ENCODE results near the gene EVC2.

DNA sequence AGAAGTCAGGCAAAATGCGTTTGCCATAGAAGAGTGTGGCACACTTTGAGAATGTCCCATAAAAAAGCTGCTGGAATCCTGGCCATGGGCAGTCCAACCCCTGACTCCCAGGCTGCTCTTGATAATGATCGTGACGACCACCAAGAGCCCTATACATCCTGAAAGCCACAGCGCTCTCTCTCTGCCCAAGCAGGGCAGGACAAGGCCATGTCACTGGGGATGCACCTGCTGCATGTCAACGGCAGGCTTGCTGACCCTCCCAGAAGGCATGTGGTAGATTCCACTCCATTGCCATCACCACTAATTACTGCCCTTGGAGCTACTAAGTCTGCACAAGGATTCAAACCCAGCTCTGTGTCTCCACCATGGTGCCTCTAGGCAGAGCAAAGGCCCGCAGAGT is 144.5 kb downstream of the EVC2 start:
- TF ChIP-seq ZNF274 (CRISPR knock-in tag; IDR thresholded peaks at IDR 0.05) (no peak), TCF7 (IDR thresholded peaks at IDR 0.05; ENCODE audit: low read depth) (no peak), RFX5 (IDR thresholded peaks at IDR 0.05; ENCODE audit: low read depth, low read length) (no peak), MXI1 (IDR thresholded peaks at IDR 0.05; ENCODE audit: borderline replicate concordance, low read depth, low read length) (no peak), YY1 (IDR thresholded peaks at IDR 0.05; ENCODE audit: insufficient read depth, insufficient replicate concordance, low read depth, low read length) (no peak), CCAR2 (optimal IDR thresholded peaks at IDR 0.05; ENCODE audit: low read depth, low read length) (no peak)
- TF ChIP-seq, protein P1, sequence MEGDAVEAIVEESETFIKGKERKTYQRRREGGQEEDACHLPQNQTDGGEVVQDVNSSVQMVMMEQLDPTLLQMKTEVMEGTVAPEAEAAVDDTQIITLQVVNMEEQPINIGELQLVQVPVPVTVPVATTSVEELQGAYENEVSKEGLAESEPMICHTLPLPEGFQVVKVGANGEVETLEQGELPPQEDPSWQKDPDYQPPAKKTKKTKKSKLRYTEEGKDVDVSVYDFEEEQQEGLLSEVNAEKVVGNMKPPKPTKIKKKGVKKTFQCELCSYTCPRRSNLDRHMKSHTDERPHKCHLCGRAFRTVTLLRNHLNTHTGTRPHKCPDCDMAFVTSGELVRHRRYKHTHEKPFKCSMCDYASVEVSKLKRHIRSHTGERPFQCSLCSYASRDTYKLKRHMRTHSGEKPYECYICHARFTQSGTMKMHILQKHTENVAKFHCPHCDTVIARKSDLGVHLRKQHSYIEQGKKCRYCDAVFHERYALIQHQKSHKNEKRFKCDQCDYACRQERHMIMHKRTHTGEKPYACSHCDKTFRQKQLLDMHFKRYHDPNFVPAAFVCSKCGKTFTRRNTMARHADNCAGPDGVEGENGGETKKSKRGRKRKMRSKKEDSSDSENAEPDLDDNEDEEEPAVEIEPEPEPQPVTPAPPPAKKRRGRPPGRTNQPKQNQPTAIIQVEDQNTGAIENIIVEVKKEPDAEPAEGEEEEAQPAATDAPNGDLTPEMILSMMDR (CRISPR knock-in tag; IDR thresholded peaks at IDR 0.05) = no peak
- TF ChIP-seq, protein P2, sequence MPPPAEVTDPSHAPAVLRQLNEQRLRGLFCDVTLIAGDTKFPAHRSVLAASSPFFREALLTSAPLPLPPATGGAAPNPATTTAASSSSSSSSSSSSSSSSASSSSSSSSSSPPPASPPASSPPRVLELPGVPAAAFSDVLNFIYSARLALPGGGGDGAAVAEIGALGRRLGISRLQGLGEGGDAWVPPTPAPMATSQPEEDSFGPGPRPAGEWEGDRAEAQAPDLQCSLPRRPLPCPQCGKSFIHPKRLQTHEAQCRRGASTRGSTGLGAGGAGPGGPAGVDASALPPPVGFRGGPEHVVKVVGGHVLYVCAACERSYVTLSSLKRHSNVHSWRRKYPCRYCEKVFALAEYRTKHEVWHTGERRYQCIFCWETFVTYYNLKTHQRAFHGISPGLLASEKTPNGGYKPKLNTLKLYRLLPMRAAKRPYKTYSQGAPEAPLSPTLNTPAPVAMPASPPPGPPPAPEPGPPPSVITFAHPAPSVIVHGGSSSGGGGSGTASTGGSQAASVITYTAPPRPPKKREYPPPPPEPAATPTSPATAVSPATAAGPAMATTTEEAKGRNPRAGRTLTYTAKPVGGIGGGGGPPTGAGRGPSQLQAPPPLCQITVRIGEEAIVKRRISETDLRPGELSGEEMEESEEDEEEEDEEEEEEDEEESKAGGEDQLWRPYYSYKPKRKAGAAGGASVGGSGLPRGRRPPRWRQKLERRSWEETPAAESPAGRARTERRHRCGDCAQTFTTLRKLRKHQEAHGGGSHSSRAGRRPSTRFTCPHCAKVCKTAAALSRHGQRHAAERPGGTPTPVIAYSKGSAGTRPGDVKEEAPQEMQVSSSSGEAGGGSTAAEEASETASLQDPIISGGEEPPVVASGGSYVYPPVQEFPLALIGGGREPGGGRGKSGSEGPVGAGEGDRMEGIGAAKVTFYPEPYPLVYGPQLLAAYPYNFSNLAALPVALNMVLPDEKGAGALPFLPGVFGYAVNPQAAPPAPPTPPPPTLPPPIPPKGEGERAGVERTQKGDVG (CRISPR knock-in tag; IDR thresholded peaks at IDR 0.05; ENCODE audit: borderline replicate concordance) = no peak
- TF ChIP-seq, protein P3, sequence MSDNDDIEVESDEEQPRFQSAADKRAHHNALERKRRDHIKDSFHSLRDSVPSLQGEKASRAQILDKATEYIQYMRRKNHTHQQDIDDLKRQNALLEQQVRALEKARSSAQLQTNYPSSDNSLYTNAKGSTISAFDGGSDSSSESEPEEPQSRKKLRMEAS (IDR thresholded peaks at IDR 0.05) = no peak
- TF ChIP-seq, protein P4, sequence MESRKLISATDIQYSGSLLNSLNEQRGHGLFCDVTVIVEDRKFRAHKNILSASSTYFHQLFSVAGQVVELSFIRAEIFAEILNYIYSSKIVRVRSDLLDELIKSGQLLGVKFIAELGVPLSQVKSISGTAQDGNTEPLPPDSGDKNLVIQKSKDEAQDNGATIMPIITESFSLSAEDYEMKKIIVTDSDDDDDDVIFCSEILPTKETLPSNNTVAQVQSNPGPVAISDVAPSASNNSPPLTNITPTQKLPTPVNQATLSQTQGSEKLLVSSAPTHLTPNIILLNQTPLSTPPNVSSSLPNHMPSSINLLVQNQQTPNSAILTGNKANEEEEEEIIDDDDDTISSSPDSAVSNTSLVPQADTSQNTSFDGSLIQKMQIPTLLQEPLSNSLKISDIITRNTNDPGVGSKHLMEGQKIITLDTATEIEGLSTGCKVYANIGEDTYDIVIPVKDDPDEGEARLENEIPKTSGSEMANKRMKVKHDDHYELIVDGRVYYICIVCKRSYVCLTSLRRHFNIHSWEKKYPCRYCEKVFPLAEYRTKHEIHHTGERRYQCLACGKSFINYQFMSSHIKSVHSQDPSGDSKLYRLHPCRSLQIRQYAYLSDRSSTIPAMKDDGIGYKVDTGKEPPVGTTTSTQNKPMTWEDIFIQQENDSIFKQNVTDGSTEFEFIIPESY (CRISPR knock-in tag; IDR thresholded peaks at IDR 0.05) = no peak
